CD4-positive, alpha-beta T cell (primary cell): ENCODE measurements around the gene HIPK2. TPM values are rescaled to one million over a fixed set of nuclear protein-coding genes. Genes with fewer than 3 reads are reported as not detected.
A peak's percentile ranks its signal among the peaks of the same experiment; 100 is the strongest.

Source experiments
- ATAC-seq: fragments of 200-7000 bp; cut with Tn5 transposase; one replicate; pipeline ENCODE4 v1.10.0; 2022; ENCODE audit warnings: mild to moderate bottlenecking; ENCODE audit not compliant: poor library complexity
- CTCF ChIA-PET: fragments of 350-600 bp; sonication (Branson Sonifier 250); formaldehyde crosslinking; loops from one replicate; lab custom pipeline; 2021; ENCODE audit warnings: antibody characterized with exemption, inconsistent platforms; lab: Charles Lee
- POLR2A ChIA-PET: fragments of 350-600 bp; sonication (Branson Sonifier 250); formaldehyde crosslinking; loops from one replicate; lab custom pipeline; 2021; ENCODE audit warnings: antibody characterized with exemption, inconsistent platforms; lab: Charles Lee
- DNase-seq, 14 experiments: peaks; one replicate each; pipeline ENCODE4 v3.0.0-alpha.2; 2013 to 2020; ENCODE audit warnings: mixed read lengths in 2 of 14
- H3K27ac ChIP-seq, 2 donors: one replicate each; pipeline versions ENCODE4 v1.5.1 to v1.7.0; 2013; ENCODE audit warnings: low read length in 2 of 2, low read depth in 1 of 2, mild to moderate bottlenecking in 1 of 2
- H3K27me3 ChIP-seq, 2 experiments: 1 replicate in 1 of 2; 2 replicates in 1 of 2; pipeline versions ENCODE4 v1.6.1 to v1.7.0; 2013; ENCODE audit warnings: low read length in 2 of 2, control low read depth in 1 of 2, mild to moderate bottlenecking in 1 of 2, moderate library complexity in 1 of 2; ENCODE audit not compliant: insufficient read depth in 2 of 2, control insufficient read depth in 1 of 2
- H3K36me3 ChIP-seq: one replicate; pipeline ENCODE4 v1.6.1; 2013; ENCODE audit warnings: low read length, control low read depth; ENCODE audit not compliant: insufficient read depth
- H3K4me1 ChIP-seq: one replicate; pipeline ENCODE4 v1.6.1; 2013; ENCODE audit warnings: low read length, control low read depth; ENCODE audit not compliant: insufficient read depth
- H3K4me3 ChIP-seq: one replicate; pipeline ENCODE4 v1.5.1; 2013; ENCODE audit warnings: mild to moderate bottlenecking, low read length, moderate library complexity
- H3K9me3 ChIP-seq, 2 experiments: 1 replicate in 1 of 2; 2 replicates in 1 of 2; pipeline versions ENCODE4 v1.6.1 to v1.7.0; 2013; ENCODE audit warnings: low read length in 2 of 2, mild to moderate bottlenecking in 2 of 2, control low read depth in 1 of 2, moderate library complexity in 1 of 2; ENCODE audit not compliant: control insufficient read depth in 1 of 2, insufficient read depth in 1 of 2
- H3K27ac Mint-ChIP-seq: one replicate; pipeline ENCODE4 v1.8.0; 2020; ENCODE audit warnings: mixed read lengths
- H3K27me3 Mint-ChIP-seq: one replicate; pipeline ENCODE4 v1.8.0; 2021; ENCODE audit warnings: mixed read lengths
- H3K36me3 Mint-ChIP-seq: one replicate; pipeline ENCODE4 v1.8.0; 2021; ENCODE audit warnings: low read depth, mixed read lengths
- H3K4me1 Mint-ChIP-seq: one replicate; pipeline ENCODE4 v1.8.0; 2021; ENCODE audit warnings: low read depth, mixed read lengths
- H3K4me3 Mint-ChIP-seq: one replicate; pipeline ENCODE4 v1.8.0; 2020; ENCODE audit warnings: mild to moderate bottlenecking, mixed read lengths
- H3K9me3 Mint-ChIP-seq: one replicate; pipeline ENCODE4 v1.8.0; 2020; ENCODE audit warnings: mixed read lengths
- intact Hi-C, 2 experiments: fragments of 100-400 bp; cut with DNase I in 1 of 2; cut with micrococcal nuclease in 1 of 2; formaldehyde crosslinking; loops; one replicate each; pipeline versions ENCODE4 v1.15.1 to v1.9.0; 2023 to 2025; cut with DNase I, micrococcal nuclease
- total RNA-seq, 174 experiments: library from RNA in 2 of 174; stranded (reverse) in 2 of 174; gene quantifications; one replicate each; pipeline ENCODE4 v1.2.3 and lab custom pipeline; 2021 to 2026
- TF ChIP-seq, protein P1 (sequence below): fragments of 200-600 bp; IDR thresholded peaks from one replicate; pipeline ENCODE4 v1.8.0; 2022; ENCODE audit warnings: antibody characterized with exemption, mild to moderate bottlenecking

The HIPK2 gene
- total RNA-seq, 2 experiments from 2014 or later, result 36.5 to 37.0 TPM

GRCh38 chr7:139737221-139738100 lies 40.3 kb downstream of the HIPK2 start:
- H3K9me3 ChIP-seq, result no peaks in the 10 kb centered on the region
- no peaks in the 10 kb centered on the region for H3K27me3 ChIP-seq
- TF ChIP-seq, protein P1, sequence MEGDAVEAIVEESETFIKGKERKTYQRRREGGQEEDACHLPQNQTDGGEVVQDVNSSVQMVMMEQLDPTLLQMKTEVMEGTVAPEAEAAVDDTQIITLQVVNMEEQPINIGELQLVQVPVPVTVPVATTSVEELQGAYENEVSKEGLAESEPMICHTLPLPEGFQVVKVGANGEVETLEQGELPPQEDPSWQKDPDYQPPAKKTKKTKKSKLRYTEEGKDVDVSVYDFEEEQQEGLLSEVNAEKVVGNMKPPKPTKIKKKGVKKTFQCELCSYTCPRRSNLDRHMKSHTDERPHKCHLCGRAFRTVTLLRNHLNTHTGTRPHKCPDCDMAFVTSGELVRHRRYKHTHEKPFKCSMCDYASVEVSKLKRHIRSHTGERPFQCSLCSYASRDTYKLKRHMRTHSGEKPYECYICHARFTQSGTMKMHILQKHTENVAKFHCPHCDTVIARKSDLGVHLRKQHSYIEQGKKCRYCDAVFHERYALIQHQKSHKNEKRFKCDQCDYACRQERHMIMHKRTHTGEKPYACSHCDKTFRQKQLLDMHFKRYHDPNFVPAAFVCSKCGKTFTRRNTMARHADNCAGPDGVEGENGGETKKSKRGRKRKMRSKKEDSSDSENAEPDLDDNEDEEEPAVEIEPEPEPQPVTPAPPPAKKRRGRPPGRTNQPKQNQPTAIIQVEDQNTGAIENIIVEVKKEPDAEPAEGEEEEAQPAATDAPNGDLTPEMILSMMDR, result no peak
- Mint-ChIP-seq H3K4me3 (peak overlapping the region; percentile 72), H3K4me1 (peaks cover 81% of the 10 kb centered on the region), H3K27ac (peak overlapping the region; percentile 91), H3K9me3 (no peaks in the 10 kb centered on the region), H3K27me3 (no peaks in the 10 kb centered on the region), H3K36me3 (peaks cover 18% of the 10 kb centered on the region)
- DNase-seq (peak in 6 of 14 experiments; percentile 19 to 45 (median 24)), ATAC-seq (peak; percentile 72)
- intact Hi-C loops, result loop anchor here in 1 of 2 experiments (5.0 kb wide), 1 partner anchor 90 kb away; no protein-coding TSS in a partner anchor
- peak overlapping the region in 1 of 2 donors; percentile 64 for H3K27ac ChIP-seq
- POLR2A ChIA-PET, result interaction anchor here (0.9 to 2.7 kb wide), 8 partner anchors 11 to 102 kb away, joined by 3 to 23 read pairs (median 6); partner anchors contain the start of gene HIPK2
- peaks cover 6% of the 10 kb centered on the region for H3K36me3 ChIP-seq
- CTCF ChIA-PET, result interaction anchor here (1.5 kb wide), 1 partner anchor 92 kb away, joined by 5 read pairs; no protein-coding TSS in a partner anchor
- no peak overlapping the region for H3K4me3 ChIP-seq
- H3K4me1 ChIP-seq, result peaks cover 53% of the 10 kb centered on the region

GRCh38 chr7:139735912-139736595 lies 41.7 kb downstream of the HIPK2 start:
- ChIA-PET CTCF (no interaction called here), POLR2A (interaction anchor here (2.7 kb wide), 1 partner anchor 32 kb away, joined by 21 read pairs; no protein-coding TSS in a partner anchor)
- intact Hi-C loops, result loop anchor here in 1 of 2 experiments (5.0 kb wide), 1 partner anchor 89 kb away; no protein-coding TSS in a partner anchor
- Mint-ChIP-seq H3K27me3 (no peaks in the 10 kb centered on the region), H3K36me3 (peaks cover 11% of the 10 kb centered on the region), H3K4me3 (peak overlapping the region; percentile 21), H3K9me3 (no peaks in the 10 kb centered on the region), H3K27ac (peak overlapping the region; percentile 91), H3K4me1 (peaks cover 81% of the 10 kb centered on the region)
- no peaks in the 10 kb centered on the region for H3K9me3 ChIP-seq
- no peak for DNase-seq
- TF ChIP-seq, protein P1, result no peak
- peaks cover 67% of the 10 kb centered on the region for H3K4me1 ChIP-seq
- no peak overlapping the region for H3K27ac ChIP-seq
- no peaks in the 10 kb centered on the region for H3K36me3 ChIP-seq
- no peak for ATAC-seq
- no peaks in the 10 kb centered on the region for H3K27me3 ChIP-seq
- no peak overlapping the region for H3K4me3 ChIP-seq

DNA sequence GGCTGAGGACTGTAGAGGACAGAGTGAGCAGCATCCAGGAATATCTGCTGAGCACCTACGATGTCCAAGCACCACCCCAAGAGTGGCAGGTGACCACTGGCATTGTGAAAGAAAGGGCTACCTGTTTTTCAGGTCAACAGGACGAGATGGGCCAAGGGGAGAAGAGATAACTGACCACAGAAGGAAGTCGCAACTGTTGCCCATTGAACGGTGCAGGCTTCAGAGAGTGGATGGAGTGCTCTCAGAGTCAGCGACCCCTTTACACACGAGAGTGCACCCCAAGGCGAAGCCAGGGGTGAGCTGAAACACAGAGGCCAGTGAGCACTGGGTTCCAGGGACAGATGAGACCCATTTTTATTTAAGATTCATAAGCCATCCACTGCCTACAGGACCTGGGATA lies 42.3 kb downstream of the HIPK2 start:
- intact Hi-C loops, result loop anchor here in 1 of 2 experiments (5.0 kb wide), 1 partner anchor 88 kb away; no protein-coding TSS in a partner anchor
- no peak overlapping the region for H3K4me3 ChIP-seq
- Mint-ChIP-seq H3K27ac (peak overlapping the region; percentile 91), H3K4me1 (peaks cover 84% of the 10 kb centered on the region), H3K36me3 (peaks cover 10% of the 10 kb centered on the region), H3K4me3 (no peak overlapping the region), H3K27me3 (no peaks in the 10 kb centered on the region), H3K9me3 (no peaks in the 10 kb centered on the region)
- ChIA-PET POLR2A (no interaction called here), CTCF (no interaction called here)
- TF ChIP-seq, protein P1, result no peak
- ATAC-seq (no peak), DNase-seq (no peak)
- peaks cover 67% of the 10 kb centered on the region for H3K4me1 ChIP-seq
- no peaks in the 10 kb centered on the region for H3K27me3 ChIP-seq
- no peak overlapping the region for H3K27ac ChIP-seq
- H3K9me3 ChIP-seq, result no peaks in the 10 kb centered on the region
- H3K36me3 ChIP-seq, result no peaks in the 10 kb centered on the region
